Activated naive CD4-positive, alpha-beta T cell treated with Interleukin-2 at 50 U/mL for 16 hours (primary cell): ENCODE data around the gene CAMKK2.
"Not testable (repeated sequence)": the region's sequence is repeated elsewhere in the genome, so short reads cannot be mapped to it uniquely, and the experiment has no call there.

Experiments used
- DNase-seq: peaks from one replicate; pipeline ENCODE4 v3.0.0-alpha.2; 2020

The CAMKK2 gene

GRCh38 chr12:121278169-121279070 is 18.1 kb downstream of the CAMKK2 start:
- DNase-seq, result no peak

GRCh38 chr12:121277374-121277759 is 19.1 kb downstream of the CAMKK2 start:
- DNase-seq, result no peak

GRCh38 chr12:121274036-121274763 is 22.3 kb downstream of the CAMKK2 start:
- no peak for DNase-seq

- no peak for DNase-seq
Observed at GRCh38 chr12:121273364-121273896, 23.1 kb downstream of the CAMKK2 start.

- DNase-seq, result no peak
Observed at GRCh38 chr12:121267822-121268221, 28.7 kb downstream of the CAMKK2 start.

- no peak for DNase-seq
Observed at GRCh38 chr12:121264951-121265515, 31.5 kb downstream of the CAMKK2 start.

- DNase-seq, result no peak
Observed at GRCh38 chr12:121264135-121264534, 32.4 kb downstream of the CAMKK2 start.

GRCh38 chr12:121263206-121263935 is 33.1 kb downstream of the CAMKK2 start:
- DNase-seq, result no peak

- no peak for DNase-seq
Observed at GRCh38 chr12:121261398-121261797, 35.1 kb downstream of the CAMKK2 start.

- no peak for DNase-seq
Observed at GRCh38 chr12:121260091-121260490, 36.4 kb downstream of the CAMKK2 start.

- DNase-seq, result no peak
Observed at GRCh38 chr12:121259074-121259473, 37.4 kb downstream of the CAMKK2 start.

- DNase-seq, result not testable (repeated sequence)
Observed at GRCh38 chr12:121257704-121258449, 38.6 kb downstream of the CAMKK2 start.

GRCh38 chr12:121255433-121255832 is 41.1 kb downstream of the CAMKK2 start:
- DNase-seq, result no peak

- no peak for DNase-seq
Observed at GRCh38 chr12:121253638-121254335, 42.7 kb downstream of the CAMKK2 start.

- DNase-seq, result no peak
Observed at GRCh38 chr12:121252712-121253345, 43.7 kb downstream of the CAMKK2 start.

- DNase-seq, result no peak
Observed at GRCh38 chr12:121251838-121252237, 44.7 kb downstream of the CAMKK2 start.

- DNase-seq, result no peak
Observed at GRCh38 chr12:121250359-121250758, 46.1 kb downstream of the CAMKK2 start.

GRCh38 chr12:121248622-121249021 is 47.9 kb downstream of the CAMKK2 start:
- no peak for DNase-seq

GRCh38 chr12:121246893-121247557 is 49.5 kb downstream of the CAMKK2 start:
- DNase-seq, result no peak

- no peak for DNase-seq
Observed at GRCh38 chr12:121245951-121246350, 50.6 kb downstream of the CAMKK2 start.
